Measurements from ENCODE around the gene HEBP1.

Gene HEBP1

GRCh38 chr12:12952036-12952435, 48.0 kb downstream of the HEBP1 start, which contains the start of gene GPRC5D:
GPRC5D (minus strand) TSS chr12:12952170; CDS start chr12:12950384, 1,786 bp downstream.
- Histone ChIP-seq H3K4me1 (ENCODE audit: control insufficient read depth in 2 of 2, insufficient read depth in 1 of 2, low read depth in 1 of 2, low read length in 2 of 2) (no peaks in the 10 kb centered on the region), H2BK15ac (ENCODE audit: low read length) (no peak within 1 kb of the TSS), H3K18ac (ENCODE audit: low read length) (no peak within 1 kb of the TSS), H3K36me3 (replicated peaks in 1 of 2; ENCODE audit: control insufficient read depth in 2 of 2, insufficient read depth in 2 of 2, low read length in 2 of 2) (peaks cover 0 to 1% of the 10 kb centered on the region in 2 donors), H3K23ac (ENCODE audit: low read depth, low read length, poor library complexity) (no peak within 1 kb of the TSS), H3K27ac (replicated peaks; ENCODE audit: low read length) (no peak within 1 kb of the TSS), H3K27me3 (ENCODE audit: control insufficient read depth in 3 of 3, insufficient read depth in 3 of 3, low read depth in 1 of 3, low read length in 3 of 3) (peaks cover 0 to 16% (median 0%) of the 10 kb centered on the region in 3 experiments), H4K8ac (ENCODE audit: low read depth, low read length) (no peak within 1 kb of the TSS), H2BK5ac (ENCODE audit: low read length) (no peak within 1 kb of the TSS), H3K4me2 (ENCODE audit: insufficient read depth, low read length, poor library complexity, severe bottlenecking) (no peak within 1 kb of the TSS), H3K14ac (ENCODE audit: low read length) (no peak within 1 kb of the TSS), H2AK5ac (ENCODE audit: low read depth, low read length) (no peak within 1 kb of the TSS), H2AFZ (ENCODE audit: low read length) (no peak within 1 kb of the TSS), H3K4ac (ENCODE audit: low read length) (no peak within 1 kb of the TSS), H2BK12ac (ENCODE audit: low read length) (no peak within 1 kb of the TSS), H4K91ac (ENCODE audit: low read depth, low read length, poor library complexity) (no peak within 1 kb of the TSS), H3K9ac (ENCODE audit: low read depth, low read length, poor library complexity) (no peak within 1 kb of the TSS), H3K9me3 (replicated peaks in 1 of 2; ENCODE audit: control insufficient read depth in 2 of 2, insufficient read depth in 1 of 2, low read depth in 1 of 2, low read length in 2 of 2) (no peaks in the 10 kb centered on the region), H2BK120ac (ENCODE audit: low read depth, low read length) (no peak within 1 kb of the TSS), H3K4me3 (ENCODE audit: low read length in 2 of 2) (no peak within 1 kb of the TSS), H3K79me1 (ENCODE audit: low read depth, low read length) (no peaks in the 10 kb centered on the region)
- no peak for DNase-seq (ENCODE audit: low spot score)
- WGBS, 2 donors (ENCODE audit: extremely low coverage in 2 of 2, insufficient read length in 2 of 2, insufficient replicate concordance in 1 of 2): no CpG with 5 or more reads among the region's 6 CpGs

DNA sequence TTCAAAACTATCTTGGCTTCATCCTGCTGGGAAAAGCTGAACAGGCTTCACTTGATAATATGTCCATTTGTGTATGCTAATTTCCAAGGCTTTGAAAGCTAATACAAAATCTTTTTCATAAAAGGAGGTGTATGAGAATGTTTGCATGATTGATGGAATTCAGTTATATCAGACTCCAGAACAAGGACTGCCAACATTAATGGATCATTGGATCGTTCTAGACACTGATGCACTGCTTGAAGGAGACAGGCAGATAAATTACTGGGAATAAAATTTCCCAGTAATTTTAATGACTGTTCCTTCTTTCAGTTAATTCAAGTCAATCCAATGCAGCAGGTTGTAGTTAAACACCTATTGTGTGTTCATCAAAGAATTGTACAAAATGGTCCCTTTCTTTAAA, 48.6 kb downstream of the HEBP1 start:
- Histone ChIP-seq H2AK5ac (ENCODE audit: low read depth, low read length) (no peak overlapping the region), H3K4me2 (ENCODE audit: insufficient read depth, low read length, poor library complexity, severe bottlenecking) (no peak overlapping the region), H3K36me3 (replicated peaks in 1 of 2; ENCODE audit: control insufficient read depth in 2 of 2, insufficient read depth in 2 of 2, low read length in 2 of 2) (peaks cover 0 to 1% of the 10 kb centered on the region in 2 donors), H3K27me3 (ENCODE audit: control insufficient read depth in 3 of 3, insufficient read depth in 3 of 3, low read depth in 1 of 3, low read length in 3 of 3) (peaks cover 0 to 22% (median 0%) of the 10 kb centered on the region in 3 experiments), H3K4me3 (ENCODE audit: low read length in 2 of 2) (no peak overlapping the region), H3K23ac (ENCODE audit: low read depth, low read length, poor library complexity) (no peak overlapping the region), H3K14ac (ENCODE audit: low read length) (no peak overlapping the region), H2BK12ac (ENCODE audit: low read length) (no peak overlapping the region), H3K79me1 (ENCODE audit: low read depth, low read length) (no peaks in the 10 kb centered on the region), H4K91ac (ENCODE audit: low read depth, low read length, poor library complexity) (no peak overlapping the region), H3K9me3 (replicated peaks in 1 of 2; ENCODE audit: control insufficient read depth in 2 of 2, insufficient read depth in 1 of 2, low read depth in 1 of 2, low read length in 2 of 2) (no peaks in the 10 kb centered on the region), H4K8ac (ENCODE audit: low read depth, low read length) (no peak overlapping the region), H3K9ac (ENCODE audit: low read depth, low read length, poor library complexity) (no peak overlapping the region), H2BK5ac (ENCODE audit: low read length) (no peak overlapping the region), H2BK15ac (ENCODE audit: low read length) (no peak overlapping the region), H3K27ac (replicated peaks; ENCODE audit: low read length) (no peak overlapping the region), H3K4ac (ENCODE audit: low read length) (no peak overlapping the region), H3K18ac (ENCODE audit: low read length) (no peak overlapping the region), H2AFZ (ENCODE audit: low read length) (no peak overlapping the region), H3K4me1 (ENCODE audit: control insufficient read depth in 2 of 2, insufficient read depth in 1 of 2, low read depth in 1 of 2, low read length in 2 of 2) (no peaks in the 10 kb centered on the region), H2BK120ac (ENCODE audit: low read depth, low read length) (no peak overlapping the region)
- DNase-seq (ENCODE audit: low spot score): no peak
- WGBS, 2 donors (ENCODE audit: extremely low coverage in 2 of 2, insufficient read length in 2 of 2, insufficient replicate concordance in 1 of 2): no CpG with 5 or more reads among the region's 1 CpG

- Histone ChIP-seq H2BK120ac (ENCODE audit: low read depth, low read length) (no peak overlapping the region), H2AFZ (ENCODE audit: low read length) (no peak overlapping the region), H2AK5ac (ENCODE audit: low read depth, low read length) (no peak overlapping the region), H3K9me3 (replicated peaks in 1 of 2; ENCODE audit: control insufficient read depth in 2 of 2, insufficient read depth in 1 of 2, low read depth in 1 of 2, low read length in 2 of 2) (no peaks in the 10 kb centered on the region), H2BK12ac (ENCODE audit: low read length) (no peak overlapping the region), H3K4ac (ENCODE audit: low read length) (no peak overlapping the region), H3K4me1 (ENCODE audit: control insufficient read depth in 2 of 2, insufficient read depth in 1 of 2, low read depth in 1 of 2, low read length in 2 of 2) (no peaks in the 10 kb centered on the region), H3K27me3 (ENCODE audit: control insufficient read depth in 3 of 3, insufficient read depth in 3 of 3, low read depth in 1 of 3, low read length in 3 of 3) (peaks cover 0 to 21% (median 0%) of the 10 kb centered on the region in 3 experiments), H3K9ac (ENCODE audit: low read depth, low read length, poor library complexity) (no peak overlapping the region), H4K91ac (ENCODE audit: low read depth, low read length, poor library complexity) (no peak overlapping the region), H3K18ac (ENCODE audit: low read length) (no peak overlapping the region), H2BK15ac (ENCODE audit: low read length) (no peak overlapping the region), H3K14ac (ENCODE audit: low read length) (no peak overlapping the region), H2BK5ac (ENCODE audit: low read length) (no peak overlapping the region), H4K8ac (ENCODE audit: low read depth, low read length) (no peak overlapping the region), H3K23ac (ENCODE audit: low read depth, low read length, poor library complexity) (no peak overlapping the region), H3K79me1 (ENCODE audit: low read depth, low read length) (no peaks in the 10 kb centered on the region), H3K36me3 (replicated peaks in 1 of 2; ENCODE audit: control insufficient read depth in 2 of 2, insufficient read depth in 2 of 2, low read length in 2 of 2) (peaks cover 0 to 1% of the 10 kb centered on the region in 2 donors), H3K4me2 (ENCODE audit: insufficient read depth, low read length, poor library complexity, severe bottlenecking) (no peak overlapping the region), H3K4me3 (ENCODE audit: low read length in 2 of 2) (no peak overlapping the region), H3K27ac (replicated peaks; ENCODE audit: low read length) (no peak overlapping the region)
- no peak for DNase-seq (ENCODE audit: low spot score)
- WGBS, 2 donors (ENCODE audit: extremely low coverage in 2 of 2, insufficient read length in 2 of 2, insufficient replicate concordance in 1 of 2): no CpG with 5 or more reads among the region's 4 CpGs
Measured at GRCh38 chr12:12947902-12948301, 52.2 kb downstream of the HEBP1 start.

- no peak overlapping the region for H2BK120ac ChIP-seq (ENCODE audit: low read depth, low read length)
- peaks cover 0 to 21% (median 0%) of the 10 kb centered on the region in 3 experiments for H3K27me3 ChIP-seq (ENCODE audit: control insufficient read depth in 3 of 3, insufficient read depth in 3 of 3, low read depth in 1 of 3, low read length in 3 of 3)
- H3K4ac ChIP-seq (ENCODE audit: low read length): no peak overlapping the region
- no peak for DNase-seq (ENCODE audit: low spot score)
- no peak overlapping the region for H3K14ac ChIP-seq (ENCODE audit: low read length)
- no peak overlapping the region for H2AK5ac ChIP-seq (ENCODE audit: low read depth, low read length)
- no peak overlapping the region for H2BK12ac ChIP-seq (ENCODE audit: low read length)
- H3K23ac ChIP-seq (ENCODE audit: low read depth, low read length, poor library complexity): no peak overlapping the region
- H2BK15ac ChIP-seq (ENCODE audit: low read length): no peak overlapping the region
- no peak overlapping the region for H2BK5ac ChIP-seq (ENCODE audit: low read length)
- no peak overlapping the region for H2AFZ ChIP-seq (ENCODE audit: low read length)
- H3K79me1 ChIP-seq (ENCODE audit: low read depth, low read length): no peaks in the 10 kb centered on the region
- H3K4me2 ChIP-seq (ENCODE audit: insufficient read depth, low read length, poor library complexity, severe bottlenecking): no peak overlapping the region
- peaks cover 0 to 1% of the 10 kb centered on the region in 2 donors for H3K36me3 ChIP-seq (replicated peaks in 1 of 2; ENCODE audit: control insufficient read depth in 2 of 2, insufficient read depth in 2 of 2, low read length in 2 of 2)
- no peaks in the 10 kb centered on the region for H3K9me3 ChIP-seq (replicated peaks in 1 of 2; ENCODE audit: control insufficient read depth in 2 of 2, insufficient read depth in 1 of 2, low read depth in 1 of 2, low read length in 2 of 2)
- no peak overlapping the region for H3K27ac ChIP-seq (replicated peaks; ENCODE audit: low read length)
- no peak overlapping the region for H3K9ac ChIP-seq (ENCODE audit: low read depth, low read length, poor library complexity)
- no peak overlapping the region for H3K4me3 ChIP-seq (ENCODE audit: low read length in 2 of 2)
- WGBS, 2 donors (ENCODE audit: extremely low coverage in 2 of 2, insufficient read length in 2 of 2, insufficient replicate concordance in 1 of 2): no CpG with 5 or more reads among the region's 7 CpGs
- H3K4me1 ChIP-seq (ENCODE audit: control insufficient read depth in 2 of 2, insufficient read depth in 1 of 2, low read depth in 1 of 2, low read length in 2 of 2): no peaks in the 10 kb centered on the region
- no peak overlapping the region for H4K8ac ChIP-seq (ENCODE audit: low read depth, low read length)
- no peak overlapping the region for H4K91ac ChIP-seq (ENCODE audit: low read depth, low read length, poor library complexity)
- no peak overlapping the region for H3K18ac ChIP-seq (ENCODE audit: low read length)
Measured at GRCh38 chr12:12946686-12947355, 53.2 kb downstream of the HEBP1 start.

Measured in neuronal stem cell (in vitro differentiated cells).